GM23248 (cell line): ENCODE measurements around the gene FAM43A. TPM values are rescaled to one million over a fixed set of nuclear protein-coding genes. Genes with fewer than 3 reads are reported as not detected.
A peak's percentile ranks its signal among the peaks of the same experiment; 100 is the strongest.

Experiments used
- DNase-seq: peaks from one replicate; pipeline ENCODE4 v3.0.0-alpha.2; 2015
- H2AFZ ChIP-seq: fragments of 200-600 bp; sonication (generic); 2 replicates; pipeline ENCODE4 v1.6.1; 2016; ENCODE audit warnings: antibody characterized with exemption
- H3F3A ChIP-seq: fragments of 200-600 bp; sonication (generic); 2 replicates; pipeline ENCODE4 v1.6.1; 2016; ENCODE audit warnings: mild to moderate bottlenecking, antibody characterized with exemption, mixed run types; ENCODE audit not compliant: insufficient read depth
- H3K27ac ChIP-seq: fragments of 200-600 bp; sonication (generic); 2 replicates; pipeline ENCODE4 v1.5.1; 2016; ENCODE audit warnings: mild to moderate bottlenecking
- H3K27me3 ChIP-seq: fragments of 200-600 bp; sonication (generic); replicated peaks from 2 replicates; pipeline ENCODE4 v1.6.1; 2016; ENCODE audit warnings: mild to moderate bottlenecking; ENCODE audit not compliant: insufficient read depth
- H3K36me3 ChIP-seq: fragments of 200-600 bp; sonication (generic); 2 replicates; pipeline ENCODE4 v1.6.1; 2016; ENCODE audit warnings: low read depth, mild to moderate bottlenecking
- H3K4me1 ChIP-seq: fragments of 200-600 bp; sonication (generic); 2 replicates; pipeline ENCODE4 v1.6.1; 2016; ENCODE audit warnings: mild to moderate bottlenecking; ENCODE audit not compliant: insufficient read depth
- H3K4me2 ChIP-seq: fragments of 200-600 bp; sonication (generic); one replicate; pipeline ENCODE4 v1.6.1; 2016; ENCODE audit warnings: mild to moderate bottlenecking; ENCODE audit not compliant: unreplicated experiment
- H3K4me3 ChIP-seq: fragments of 200-600 bp; sonication (generic); 2 replicates; pipeline ENCODE4 v1.5.1; 2016; ENCODE audit warnings: mild to moderate bottlenecking
- H3K79me2 ChIP-seq: fragments of 200-600 bp; sonication (generic); 2 replicates; pipeline ENCODE4 v1.6.1; 2016; ENCODE audit warnings: mild to moderate bottlenecking; ENCODE audit not compliant: insufficient read depth
- H3K9ac ChIP-seq: fragments of 200-600 bp; sonication (generic); 2 replicates; pipeline ENCODE4 v1.6.1; 2016; ENCODE audit warnings: mild to moderate bottlenecking
- H3K9me2 ChIP-seq: fragments of 200-600 bp; sonication (generic); 2 replicates; pipeline ENCODE4 v1.6.1; 2016; ENCODE audit warnings: mixed run types, mild to moderate bottlenecking, moderate library complexity; ENCODE audit not compliant: insufficient read depth
- H3K9me3 ChIP-seq: fragments of 200-600 bp; sonication (generic); one replicate; pipeline ENCODE4 v1.6.1; 2017; ENCODE audit warnings: low read depth
- H4K20me1 ChIP-seq: fragments of 200-600 bp; sonication (generic); 2 replicates; pipeline ENCODE4 v1.6.0; 2016; ENCODE audit not compliant: insufficient read depth
- EZH2 ChIP-seq: fragments of 200-600 bp; sonication (generic); IDR thresholded peaks from 2 replicates; pipeline ENCODE4 v1.6.1; 2018; ENCODE audit warnings: antibody characterized with exemption, mild to moderate bottlenecking; ENCODE audit not compliant: insufficient read depth, poor library complexity, severe bottlenecking
- EZH2phosphoT487 ChIP-seq: fragments of 200-600 bp; sonication (generic); IDR thresholded peaks from 2 replicates; pipeline ENCODE4 v1.6.1; 2018; ENCODE audit warnings: antibody characterized with exemption, moderate library complexity, mild to moderate bottlenecking, low read depth; ENCODE audit not compliant: insufficient read depth
- WGBS, 2 experiments: methylation state at CpG; one replicate each; pipeline ENCODE4 v1.1.6; 2015 to 2017; ENCODE audit warnings: low lambda C conversion rate in 2 of 2, low coverage in 1 of 2; ENCODE audit errors: missing lambda C conversion rate in 2 of 2; 5-methylcytosine and 5-hydroxymethylcytosine counted together
- in situ Hi-C: fragments of 300-500 bp; cut with MboI; formaldehyde crosslinking; loops from 2 replicates; pipeline ENCODE4 v1.15.0; 2020
- polyA plus RNA-seq: library from polyadenylated mRNA; unstranded; fragments of >200 nt; fragmentation: Nextera tagmentation; extraction: Ambion mirVana; gene quantifications from 2 replicates; pipeline ENCODE4 v1.2.1, GENCODE V29; 2016
- total RNA-seq: library from RNA; depleted of rRNA; stranded (reverse); fragments of >200 nt; shearing (Covaris generic); gene quantifications from 2 replicates; pipeline ENCODE4 v1.2.3, GENCODE V29; 2014

The FAM43A gene
- total and polyA plus RNA-seq, 2 experiments from 2014 or later = 8.0 to 23.0 TPM

GRCh38 chr3:194682694-194683310 lies 2.9 kb upstream of the FAM43A start:
- Histone ChIP-seq H3K4me3 (0 out of 2 replicates have a peak overlapping the region, but pooled peaks have one; percentile 6), H3K4me2 (peak overlapping the region; percentile 36), H2AFZ (peak overlapping the region; percentile 71), H3K27me3 (no peaks in the 10 kb centered on the region), H3K9ac (0 out of 2 replicates have a peak overlapping the region, but pooled peaks have one; percentile 8), H3K27ac (peak overlapping the region; percentile 25), H3K79me2 (no peaks in the 10 kb centered on the region), H4K20me1 (no peaks in the 10 kb centered on the region), H3K9me2 (no peaks in the 10 kb centered on the region), H3K9me3 (no peaks in the 10 kb centered on the region), H3F3A (no peaks in the 10 kb centered on the region; the same call in 1 of the 2 replicates), H3K4me1 (peaks cover 12% of the 10 kb centered on the region), H3K36me3 (no peaks in the 10 kb centered on the region)
- no peak for TF ChIP-seq EZH2phosphoT487
- TF ChIP-seq EZH2 = no peak
- 7 to 8% methylated on average over 14 of the region's 14 CpGs for WGBS, 2 experiments
- peak; percentile 91 for DNase-seq
- in situ Hi-C loops = loop anchor here (10.0 kb wide), 1 partner anchor 422 kb away; no protein-coding TSS in a partner anchor

- no peaks in the 10 kb centered on the region for H4K20me1 ChIP-seq
- H3K9ac ChIP-seq = no peak overlapping the region
- H3K36me3 ChIP-seq = no peaks in the 10 kb centered on the region
- DNase-seq = no peak
- 66 to 73% methylated on average over 2 of the region's 2 CpGs for WGBS, 2 experiments
- peaks cover 3% of the 10 kb centered on the region for H3F3A ChIP-seq
- no peaks in the 10 kb centered on the region for H3K27me3 ChIP-seq
- H2AFZ ChIP-seq = peak overlapping the region; percentile 71; the same call in 1 of the 2 replicates
- in situ Hi-C loops = loop anchor here (10.0 kb wide), 1 partner anchor 421 kb away; no protein-coding TSS in a partner anchor
- H3K27ac ChIP-seq = peak overlapping the region; percentile 25; the same call in 1 of the 2 replicates
- H3K9me3 ChIP-seq = no peaks in the 10 kb centered on the region
- no peak overlapping the region for H3K4me2 ChIP-seq
- no peaks in the 10 kb centered on the region for H3K9me2 ChIP-seq
- H3K4me3 ChIP-seq = no peak overlapping the region
- H3K79me2 ChIP-seq = no peaks in the 10 kb centered on the region
- peaks cover 17% of the 10 kb centered on the region for H3K4me1 ChIP-seq
- TF ChIP-seq EZH2phosphoT487 (no peak), EZH2 (no peak)
These were observed 2.3 kb upstream of the FAM43A start for GRCh38 chr3:194683380-194683779.

- Histone ChIP-seq H3K9me3 (no peaks in the 10 kb centered on the region), H3K4me3 (peak overlapping the region; percentile 82), H4K20me1 (no peaks in the 10 kb centered on the region), H3K4me1 (peaks cover 31% of the 10 kb centered on the region), H3F3A (peaks cover 18% of the 10 kb centered on the region), H3K79me2 (no peaks in the 10 kb centered on the region), H3K4me2 (peak overlapping the region; percentile 96), H3K27ac (peak overlapping the region; percentile 30; the same call in 1 of the 2 replicates), H3K27me3 (no peaks in the 10 kb centered on the region), H3K9ac (peak overlapping the region; percentile 70), H2AFZ (peak overlapping the region; percentile 87), H3K9me2 (no peaks in the 10 kb centered on the region), H3K36me3 (no peaks in the 10 kb centered on the region)
- DNase-seq = no peak
- WGBS, 2 experiments = 57 to 58% methylated on average over 13 of the region's 13 CpGs
- in situ Hi-C loops = loop anchor here (5.0 to 10.0 kb wide), 2 partner anchors 420 to 582 kb away; no protein-coding TSS in a partner anchor
- TF ChIP-seq EZH2 = no peak
- TF ChIP-seq EZH2phosphoT487 = no peak
These were observed 492 bp upstream of the FAM43A start for GRCh38 chr3:194685065-194685717.

- in situ Hi-C loops = loop anchor here (5.0 to 10.0 kb wide), 2 partner anchors 418 to 581 kb away; no protein-coding TSS in a partner anchor
- peaks cover 18% of the 10 kb centered on the region for H3F3A ChIP-seq
- H3K9me3 ChIP-seq = no peaks in the 10 kb centered on the region
- no peaks in the 10 kb centered on the region for H4K20me1 ChIP-seq
- H3K9me2 ChIP-seq = no peaks in the 10 kb centered on the region
- H3K4me3 ChIP-seq = peak overlapping the region; percentile 82
- no peaks in the 10 kb centered on the region for H3K27me3 ChIP-seq
- H3K4me2 ChIP-seq = peak overlapping the region; percentile 96
- H3K27ac ChIP-seq = 0 out of 2 replicates have a peak overlapping the region, but pooled peaks have one; percentile 30
- H3K9ac ChIP-seq = peak overlapping the region; percentile 70
- no peaks in the 10 kb centered on the region for H3K36me3 ChIP-seq
- peaks cover 31% of the 10 kb centered on the region for H3K4me1 ChIP-seq
- peak overlapping the region; percentile 87 for H2AFZ ChIP-seq
- no peaks in the 10 kb centered on the region for H3K79me2 ChIP-seq
- TF ChIP-seq EZH2phosphoT487 (no peak), EZH2 (no peak)
- no peak for DNase-seq
- 1 to 3% methylated on average over 27 to 29 of the region's 29 CpGs for WGBS, 2 experiments
These were observed 732 bp downstream of the FAM43A start for GRCh38 chr3:194686414-194686815.
